Measurements from ENCODE around the gene EN2.

The EN2 gene

DNA sequence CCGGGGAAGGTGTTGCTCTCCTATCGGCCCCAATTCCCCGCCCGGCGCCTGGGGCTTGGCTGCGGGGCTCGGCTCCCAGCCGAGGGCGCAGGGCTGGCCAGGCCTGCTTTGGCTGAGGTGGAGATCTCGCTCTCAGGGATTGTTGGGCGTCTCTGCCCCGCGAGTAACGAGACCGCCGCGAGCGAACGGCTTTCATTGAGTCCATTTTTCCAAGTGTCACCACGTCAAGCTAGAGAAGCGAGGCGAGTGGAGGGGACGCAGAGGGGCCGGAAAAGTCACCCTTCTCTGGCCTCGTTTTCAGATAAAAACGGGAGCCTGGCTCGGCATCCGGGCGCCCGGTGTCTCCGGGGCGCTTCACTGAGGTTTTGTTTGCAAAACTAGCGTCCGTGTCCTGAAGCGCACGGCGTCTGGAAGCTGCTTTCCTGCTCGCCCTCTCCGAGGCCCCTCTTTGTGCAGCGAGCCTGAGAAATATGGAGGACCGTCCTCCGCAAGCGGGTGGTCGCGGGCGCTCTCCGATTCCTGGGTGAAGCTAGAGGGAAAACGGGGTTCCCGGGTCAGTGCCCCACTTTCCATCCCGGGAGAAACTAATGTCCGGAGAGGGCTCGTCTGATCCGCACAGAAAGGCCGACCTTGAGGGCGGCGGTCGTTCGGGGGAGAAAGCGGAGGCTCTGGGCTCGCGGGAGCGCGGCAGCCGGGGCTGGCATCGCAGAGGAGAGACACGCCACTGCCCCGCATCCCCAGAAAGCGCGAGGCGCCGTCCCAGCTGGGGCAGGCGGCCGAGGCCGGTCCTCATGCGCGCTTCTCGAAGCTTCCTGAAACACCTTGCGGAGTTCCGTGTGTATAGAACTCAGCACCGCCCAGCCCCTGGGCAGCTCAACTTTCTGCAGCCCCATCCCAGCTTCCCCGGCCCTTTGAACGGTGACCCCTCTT lies 3.5 kb upstream of the EN2 start:
- Histone ChIP-seq H3K4me3 (ENCODE audit: low read depth in 1 of 2, low read length in 2 of 2) (no peak overlapping the region), H3K36me3 (ENCODE audit: insufficient read depth, low read length) (no peaks in the 10 kb centered on the region), H3K9me3 (ENCODE audit: low read length) (no peaks in the 10 kb centered on the region), H3K4me1 (ENCODE audit: insufficient read depth, low read length) (peaks cover 18% of the 10 kb centered on the region), H3K27me3 (ENCODE audit: control insufficient read depth in 1 of 2, insufficient read depth in 2 of 2, low read length in 2 of 2) (peaks cover 64 to 92% of the 10 kb centered on the region in 2 donors), H3K27ac (ENCODE audit: low read depth, low read length) (no peak overlapping the region), H3K9ac (ENCODE audit: low read length) (no peak overlapping the region)

- peaks cover 71 to 92% of the 10 kb centered on the region in 2 donors for H3K27me3 ChIP-seq (ENCODE audit: control insufficient read depth in 1 of 2, insufficient read depth in 2 of 2, low read length in 2 of 2)
- no peaks in the 10 kb centered on the region for H3K9me3 ChIP-seq (ENCODE audit: low read length)
- no peak overlapping the region for H3K9ac ChIP-seq (ENCODE audit: low read length)
- H3K4me3 ChIP-seq (ENCODE audit: low read depth in 1 of 2, low read length in 2 of 2), result no peak overlapping the region
- peaks cover 18% of the 10 kb centered on the region for H3K4me1 ChIP-seq (ENCODE audit: insufficient read depth, low read length)
- H3K27ac ChIP-seq (ENCODE audit: low read depth, low read length), result no peak overlapping the region
- no peaks in the 10 kb centered on the region for H3K36me3 ChIP-seq (ENCODE audit: insufficient read depth, low read length)
Measured at GRCh38 chr7:155455132-155455693, 2.7 kb upstream of the EN2 start.

DNA sequence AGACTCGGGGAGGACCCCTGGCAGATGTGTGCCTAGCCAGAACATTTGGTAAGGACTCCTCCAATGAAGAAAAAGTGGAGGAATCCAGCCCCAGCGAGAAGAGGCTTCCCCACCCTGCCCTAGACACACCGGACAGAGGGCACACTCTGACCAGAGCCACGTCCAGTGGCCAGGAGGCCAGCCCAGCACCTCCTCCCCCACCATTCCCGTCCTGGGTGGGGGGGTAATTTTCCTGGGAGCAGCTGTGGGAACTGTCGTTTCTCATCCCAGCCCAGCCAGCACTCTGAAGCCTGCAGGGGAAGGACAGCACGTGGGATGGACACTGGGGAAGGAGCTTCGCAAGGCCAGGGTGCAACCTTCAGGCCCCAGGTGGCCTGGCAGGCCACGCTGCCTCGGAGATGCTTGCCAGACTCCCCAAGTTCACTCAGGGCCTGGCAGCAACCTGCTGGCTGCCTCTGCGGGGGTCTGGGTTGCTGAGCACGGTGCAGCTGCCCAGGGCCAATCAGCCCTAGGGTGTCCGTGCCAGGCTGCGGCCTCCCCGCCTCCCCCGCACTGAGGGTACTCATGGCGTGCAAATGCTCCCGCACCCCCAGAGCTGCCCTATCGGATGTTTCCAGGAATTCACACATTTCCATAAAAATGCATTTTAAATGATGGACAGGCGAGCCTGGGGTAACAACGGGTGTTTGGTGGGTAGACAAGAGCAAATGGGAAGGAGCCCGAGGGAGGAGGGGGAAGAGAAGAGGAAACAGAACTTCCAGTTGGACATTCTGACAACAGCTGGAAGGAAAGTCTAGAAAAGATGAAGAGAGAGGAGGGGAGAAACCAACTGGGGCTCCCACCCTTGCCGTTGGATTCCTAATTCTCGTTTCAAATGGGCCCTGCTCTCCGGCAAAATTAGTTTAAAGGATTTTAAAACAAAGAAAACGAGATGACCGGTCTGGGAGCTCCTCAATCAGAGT lies 1.9 kb upstream of the EN2 start:
- Histone ChIP-seq H3K4me1 (ENCODE audit: insufficient read depth, low read length) (peaks cover 18% of the 10 kb centered on the region), H3K4me3 (ENCODE audit: low read depth in 1 of 2, low read length in 2 of 2) (peak overlapping the region in 1 of 2 donors; percentile 55), H3K27me3 (ENCODE audit: control insufficient read depth in 1 of 2, insufficient read depth in 2 of 2, low read length in 2 of 2) (peaks cover 76 to 92% of the 10 kb centered on the region in 2 donors)

GRCh38 chr7:155456738-155457543 lies 988 bp upstream of the EN2 start:
- Histone ChIP-seq H3K27ac (ENCODE audit: low read depth, low read length) (no peak overlapping the region), H3K9ac (ENCODE audit: low read length) (no peak overlapping the region), H3K4me3 (ENCODE audit: low read depth in 1 of 2, low read length in 2 of 2) (peak overlapping the region; percentile 17 to 55), H3K9me3 (ENCODE audit: low read length) (no peaks in the 10 kb centered on the region), H3K36me3 (ENCODE audit: insufficient read depth, low read length) (no peaks in the 10 kb centered on the region), H3K27me3 (ENCODE audit: control insufficient read depth in 1 of 2, insufficient read depth in 2 of 2, low read length in 2 of 2) (peaks cover 76 to 92% of the 10 kb centered on the region in 2 donors), H3K4me1 (ENCODE audit: insufficient read depth, low read length) (peaks cover 18% of the 10 kb centered on the region)

More for the DNA sequence above, 1.9 kb upstream of the EN2 start:
- Histone ChIP-seq H3K27ac (ENCODE audit: low read depth, low read length) (no peak overlapping the region), H3K9ac (ENCODE audit: low read length) (no peak overlapping the region), H3K9me3 (ENCODE audit: low read length) (no peaks in the 10 kb centered on the region), H3K36me3 (ENCODE audit: insufficient read depth, low read length) (no peaks in the 10 kb centered on the region)

- H3K9ac ChIP-seq (ENCODE audit: low read length), result no peak overlapping the region
- H3K4me3 ChIP-seq (ENCODE audit: low read depth in 1 of 2, low read length in 2 of 2), result peak overlapping the region; percentile 17 to 55
- no peaks in the 10 kb centered on the region for H3K9me3 ChIP-seq (ENCODE audit: low read length)
- H3K27me3 ChIP-seq (ENCODE audit: control insufficient read depth in 1 of 2, insufficient read depth in 2 of 2, low read length in 2 of 2), result peaks cover 77 to 96% of the 10 kb centered on the region in 2 donors
- H3K4me1 ChIP-seq (ENCODE audit: insufficient read depth, low read length), result peaks cover 18% of the 10 kb centered on the region
- H3K36me3 ChIP-seq (ENCODE audit: insufficient read depth, low read length), result no peaks in the 10 kb centered on the region
- no peak overlapping the region for H3K27ac ChIP-seq (ENCODE audit: low read depth, low read length)
Measured at GRCh38 chr7:155457544-155458110, 302 bp upstream of the EN2 start.

GRCh38 chr7:155458878-155459699 lies 1.2 kb downstream of the EN2 start:
- peaks cover 83 to 96% of the 10 kb centered on the region in 2 donors for H3K27me3 ChIP-seq (ENCODE audit: control insufficient read depth in 1 of 2, insufficient read depth in 2 of 2, low read length in 2 of 2)

DNA sequence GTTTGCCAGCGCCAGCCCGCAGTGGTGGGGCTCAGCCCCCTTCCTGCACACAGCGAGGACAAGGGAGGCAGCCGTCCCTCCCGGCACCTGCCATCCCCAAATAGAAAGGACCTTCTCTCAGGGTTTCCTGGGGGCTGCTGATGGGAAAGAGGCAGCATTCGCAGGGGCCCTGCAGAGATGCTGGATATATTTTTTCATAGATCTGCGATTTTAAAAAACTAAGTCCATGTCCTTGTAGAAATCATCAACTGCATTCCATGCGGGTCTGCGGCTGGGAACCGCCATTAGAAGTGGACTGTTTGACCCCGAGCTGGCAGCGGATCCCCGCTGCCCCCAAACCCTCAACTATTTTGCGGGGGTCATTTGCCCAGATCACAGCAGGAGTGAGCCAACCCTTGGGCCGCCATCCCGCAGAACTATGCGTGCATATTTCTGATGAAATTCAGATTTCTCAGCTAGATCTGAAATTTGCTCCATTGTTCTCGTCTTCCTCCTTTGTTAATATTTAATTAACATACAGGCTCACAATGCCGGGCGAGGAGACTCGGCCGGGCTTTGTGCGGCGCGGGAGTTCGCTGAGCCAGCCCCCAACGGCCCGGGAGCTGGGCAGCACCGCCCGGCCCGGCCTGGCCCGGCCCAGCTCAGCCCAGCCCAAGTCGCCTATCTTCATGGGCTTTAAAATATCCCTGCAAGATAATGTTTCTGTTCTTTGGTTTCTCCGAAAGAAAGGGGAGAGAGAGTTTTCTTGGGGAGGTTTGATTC lies 2.0 kb downstream of the EN2 start:
- no peak overlapping the region for H3K9ac ChIP-seq (ENCODE audit: low read length)
- no peak overlapping the region for H3K4me3 ChIP-seq (ENCODE audit: low read depth in 1 of 2, low read length in 2 of 2)
- H3K9me3 ChIP-seq (ENCODE audit: low read length), result no peaks in the 10 kb centered on the region
- H3K27me3 ChIP-seq (ENCODE audit: control insufficient read depth in 1 of 2, insufficient read depth in 2 of 2, low read length in 2 of 2), result peaks cover 82 to 96% of the 10 kb centered on the region in 2 donors
- peaks cover 11% of the 10 kb centered on the region for H3K4me1 ChIP-seq (ENCODE audit: insufficient read depth, low read length)
- no peaks in the 10 kb centered on the region for H3K36me3 ChIP-seq (ENCODE audit: insufficient read depth, low read length)
- no peak overlapping the region for H3K27ac ChIP-seq (ENCODE audit: low read depth, low read length)

More at GRCh38 chr7:155458878-155459699, 1.2 kb downstream of the EN2 start:
- H3K4me3 ChIP-seq (ENCODE audit: low read depth in 1 of 2, low read length in 2 of 2), result no peak overlapping the region
- H3K27ac ChIP-seq (ENCODE audit: low read depth, low read length), result no peak overlapping the region
- peaks cover 17% of the 10 kb centered on the region for H3K4me1 ChIP-seq (ENCODE audit: insufficient read depth, low read length)
- H3K9ac ChIP-seq (ENCODE audit: low read length), result no peak overlapping the region
- no peaks in the 10 kb centered on the region for H3K36me3 ChIP-seq (ENCODE audit: insufficient read depth, low read length)
- H3K9me3 ChIP-seq (ENCODE audit: low read length), result no peaks in the 10 kb centered on the region

- Histone ChIP-seq H3K36me3 (ENCODE audit: insufficient read depth, low read length) (no peaks in the 10 kb centered on the region), H3K27me3 (ENCODE audit: control insufficient read depth in 1 of 2, insufficient read depth in 2 of 2, low read length in 2 of 2) (peaks cover 82 to 96% of the 10 kb centered on the region in 2 donors), H3K4me3 (ENCODE audit: low read depth in 1 of 2, low read length in 2 of 2) (no peak overlapping the region), H3K9me3 (ENCODE audit: low read length) (no peaks in the 10 kb centered on the region), H3K27ac (ENCODE audit: low read depth, low read length) (no peak overlapping the region), H3K9ac (ENCODE audit: low read length) (no peak overlapping the region), H3K4me1 (ENCODE audit: insufficient read depth, low read length) (peaks cover 11% of the 10 kb centered on the region)
Measured at GRCh38 chr7:155460926-155461613, 3.1 kb downstream of the EN2 start.

DNA sequence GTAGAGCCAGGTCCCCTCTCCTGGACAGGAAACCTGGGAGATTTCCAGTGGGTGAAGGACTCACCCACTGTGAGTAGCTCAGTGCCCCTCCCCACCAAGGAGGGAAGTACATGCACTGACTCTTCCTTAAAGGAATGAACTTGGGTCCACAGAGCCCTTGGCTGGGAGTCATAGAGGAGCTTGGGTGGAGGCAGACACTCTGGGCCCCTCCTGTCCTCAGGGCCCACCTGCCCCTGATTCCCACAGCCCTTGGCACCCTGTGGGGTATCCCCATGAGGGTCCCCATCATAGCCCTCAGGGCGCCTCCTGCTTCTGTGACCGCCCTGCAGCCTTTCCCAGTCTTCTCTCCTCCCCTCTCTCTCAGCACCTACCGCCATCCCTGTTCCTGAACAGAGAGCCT lies 3.7 kb downstream of the EN2 start:
- H3K9me3 ChIP-seq (ENCODE audit: low read length), result no peaks in the 10 kb centered on the region
- H3K36me3 ChIP-seq (ENCODE audit: insufficient read depth, low read length), result no peaks in the 10 kb centered on the region
- no peak overlapping the region for H3K9ac ChIP-seq (ENCODE audit: low read length)
- H3K4me1 ChIP-seq (ENCODE audit: insufficient read depth, low read length), result peaks cover 10% of the 10 kb centered on the region
- H3K4me3 ChIP-seq (ENCODE audit: low read depth in 1 of 2, low read length in 2 of 2), result no peak overlapping the region
- H3K27me3 ChIP-seq (ENCODE audit: control insufficient read depth in 1 of 2, insufficient read depth in 2 of 2, low read length in 2 of 2), result peaks cover 82 to 96% of the 10 kb centered on the region in 2 donors
- H3K27ac ChIP-seq (ENCODE audit: low read depth, low read length), result no peak overlapping the region

All from muscle layer of colon (tissue), 2 donors.